Common myeloid progenitor, CD34-positive (primary cell): ENCODE data around the gene GP1BB.
A peak's percentile ranks its signal among the peaks of the same experiment; 100 is the strongest.
"Not testable (repeated sequence)": the region's sequence is repeated elsewhere in the genome, so short reads cannot be mapped to it uniquely, and the experiment has no call there.

Source experiments
- CTCF ChIA-PET: fragments of 350-600 bp; sonication (Branson Sonifier 250); formaldehyde crosslinking; loops from one replicate; lab custom pipeline; 2021; ENCODE audit warnings: antibody characterized with exemption; lab: Charles Lee
- POLR2A ChIA-PET: fragments of 350-600 bp; sonication (Branson Sonifier 250); formaldehyde crosslinking; loops from one replicate; lab custom pipeline; 2021; ENCODE audit warnings: antibody characterized with exemption; lab: Charles Lee
- DNase-seq, 3 donors: peaks; one replicate each; pipeline versions ENCODE4 v3.0.0 to v3.0.0-alpha.2; 2013
- H3K27ac ChIP-seq, 2 experiments: 1 replicate in 1 of 2; 2 replicates in 1 of 2; pipeline ENCODE4 v1.7.0; 2013; ENCODE audit warnings: inconsistent platforms in 2 of 2, low read length in 2 of 2, mild to moderate bottlenecking in 2 of 2, low read depth in 1 of 2, moderate library complexity in 1 of 2; ENCODE audit not compliant: severe bottlenecking in 2 of 2, insufficient read depth in 1 of 2, poor library complexity in 1 of 2
- H3K27me3 ChIP-seq, 5 experiments: replicated peaks in 2 of 5; 1 replicate in 3 of 5; 2 replicates in 2 of 5; pipeline versions ENCODE4 v1.6.1 to v1.7.0; 2013; ENCODE audit warnings: low read length in 4 of 5, mild to moderate bottlenecking in 2 of 5, moderate library complexity in 2 of 5, inconsistent platforms in 1 of 5; ENCODE audit not compliant: insufficient read depth in 5 of 5, control insufficient read depth in 4 of 5
- H3K36me3 ChIP-seq, 4 experiments: 1 replicate in 2 of 4; 2 replicates in 2 of 4; pipeline versions ENCODE4 v1.6.1 to v1.7.0; 2013; ENCODE audit warnings: low read length in 3 of 4, control low read depth in 1 of 4, mild to moderate bottlenecking in 1 of 4; ENCODE audit not compliant: control insufficient read depth in 4 of 4, insufficient read depth in 4 of 4
- H3K4me1 ChIP-seq, 4 experiments: 1 replicate in 3 of 4; 2 replicates in 1 of 4; pipeline versions ENCODE4 v1.6.1 to v1.7.1; 2013; ENCODE audit warnings: low read length in 3 of 4, mild to moderate bottlenecking in 3 of 4, control low read depth in 1 of 4, inconsistent platforms in 1 of 4, moderate library complexity in 1 of 4; ENCODE audit not compliant: control insufficient read depth in 4 of 4, insufficient read depth in 4 of 4; ENCODE audit errors: control extremely low read depth in 1 of 4
- H3K4me3 ChIP-seq, 7 experiments: 1 replicate in 4 of 7; 2 replicates in 3 of 7; pipeline versions ENCODE4 v1.5.1 to v1.7.0; 2013; ENCODE audit warnings: mild to moderate bottlenecking in 7 of 7, low read length in 6 of 7, moderate library complexity in 6 of 7, inconsistent platforms in 2 of 7, low read depth in 2 of 7, control low read depth in 1 of 7; ENCODE audit not compliant: insufficient read depth in 4 of 7, control insufficient read depth in 1 of 7; ENCODE audit errors: extremely low read depth in 1 of 7
- H3K9me3 ChIP-seq, 5 experiments: 1 replicate in 4 of 5; 2 replicates in 1 of 5; pipeline versions ENCODE4 v1.6.1 to v1.7.1; 2013; ENCODE audit warnings: low read length in 4 of 5, mild to moderate bottlenecking in 2 of 5, inconsistent platforms in 1 of 5, low read depth in 1 of 5, moderate library complexity in 1 of 5; ENCODE audit not compliant: control insufficient read depth in 4 of 5, insufficient read depth in 2 of 5; ENCODE audit errors: control extremely low read depth in 1 of 5
- WGBS: methylation state at CpG from one replicate; pipeline ENCODE4 v1.1.5; 2013; ENCODE audit not compliant: insufficient coverage; 5-methylcytosine and 5-hydroxymethylcytosine counted together

Gene GP1BB

GRCh38 chr22:19726064-19726788, 2.9 kb downstream of the GP1BB start:
- 93% methylated on average over 83 of the region's 96 CpGs for WGBS
- H3K9me3 ChIP-seq, CTCF ChIA-PET, H3K36me3 ChIP-seq, H3K4me3 ChIP-seq, DNase-seq, H3K27ac ChIP-seq, POLR2A ChIA-PET: not testable (repeated sequence)
- H3K27me3 ChIP-seq, result peaks cover 0 to 14% (median 4%) of the 10 kb centered on the region in 5 experiments
- H3K4me1 ChIP-seq, result peaks cover 0 to 42% (median 33%) of the 10 kb centered on the region in 4 experiments

- POLR2A ChIA-PET, result no interaction called here
- WGBS, result 85% methylated on average over 53 of the region's 61 CpGs
Observed at GRCh38 chr22:19727310-19728150, 4.2 kb downstream of the GP1BB start.

GRCh38 chr22:19728271-19728670, 4.9 kb downstream of the GP1BB start:
- no peak for DNase-seq
- peaks cover 0 to 28% (median 23%) of the 10 kb centered on the region in 4 experiments for H3K4me1 ChIP-seq
- H3K27ac ChIP-seq, result no peak overlapping the region
- no peaks in the 10 kb centered on the region for H3K9me3 ChIP-seq
- peaks cover 0 to 14% (median 0%) of the 10 kb centered on the region in 5 experiments for H3K27me3 ChIP-seq
- POLR2A ChIA-PET, result no interaction called here
- H3K4me3 ChIP-seq, result no peak overlapping the region
- H3K36me3 ChIP-seq, result no peaks in the 10 kb centered on the region
- CTCF ChIA-PET, result interaction anchor here (6.4 kb wide), 1 partner anchor 184 kb away, joined by 86 read pairs; no protein-coding TSS in a partner anchor
- 92% methylated on average over 4 of the region's 6 CpGs for WGBS

More at GRCh38 chr22:19727310-19728150, 4.2 kb downstream of the GP1BB start:
- H3K4me3 ChIP-seq, result no peak overlapping the region
- peaks cover 0 to 14% (median 2%) of the 10 kb centered on the region in 5 experiments for H3K27me3 ChIP-seq
- no peak for DNase-seq
- CTCF ChIA-PET, result no interaction called here
- no peaks in the 10 kb centered on the region for H3K36me3 ChIP-seq
- no peaks in the 10 kb centered on the region for H3K9me3 ChIP-seq
- no peak overlapping the region for H3K27ac ChIP-seq
- peaks cover 0 to 35% (median 30%) of the 10 kb centered on the region in 4 experiments for H3K4me1 ChIP-seq

GRCh38 chr22:19728836-19729235, 5.5 kb downstream of the GP1BB start:
- Histone ChIP-seq H3K4me3 (no peak overlapping the region), H3K36me3 (no peaks in the 10 kb centered on the region), H3K4me1 (peaks cover 0 to 22% (median 17%) of the 10 kb centered on the region in 4 experiments), H3K27ac (no peak overlapping the region), H3K9me3 (no peaks in the 10 kb centered on the region), H3K27me3 (peaks cover 0 to 14% (median 0%) of the 10 kb centered on the region in 5 experiments)
- WGBS, result 82% methylated on average over 9 of the region's 10 CpGs
- CTCF ChIA-PET, result interaction anchor here (2.1 to 6.4 kb wide), 4 partner anchors 27 to 184 kb away, joined by 6 to 86 read pairs (median 8); no protein-coding TSS in a partner anchor
- POLR2A ChIA-PET, result no interaction called here
- no peak for DNase-seq

- DNase-seq, result no peak
- Histone ChIP-seq H3K27ac (no peak overlapping the region), H3K9me3 (no peaks in the 10 kb centered on the region), H3K4me1 (peaks cover 0 to 16% (median 10%) of the 10 kb centered on the region in 4 experiments), H3K4me3 (no peak overlapping the region), H3K27me3 (peaks cover 0 to 10% (median 0%) of the 10 kb centered on the region in 5 experiments), H3K36me3 (no peaks in the 10 kb centered on the region)
- WGBS, result 94% methylated on average over 9 of the region's 9 CpGs
- ChIA-PET CTCF (interaction anchor here (1.2 to 6.4 kb wide), 12 partner anchors 12 to 225 kb away, joined by 5 to 86 read pairs (median 8); no protein-coding TSS in a partner anchor), POLR2A (no interaction called here)
Observed at GRCh38 chr22:19729507-19729906, 6.2 kb downstream of the GP1BB start.

- peaks cover 0 to 6% (median 0%) of the 10 kb centered on the region in 5 experiments for H3K27me3 ChIP-seq
- CTCF ChIA-PET, result interaction anchor here (0.7 to 6.4 kb wide), 38 partner anchors 10 to 225 kb away, joined by 3 to 86 read pairs (median 5); no protein-coding TSS in a partner anchor
- peaks cover 0 to 11% (median 8%) of the 10 kb centered on the region in 4 experiments for H3K4me1 ChIP-seq
- WGBS, result 90% methylated on average over 7 of the region's 8 CpGs
- H3K9me3 ChIP-seq, result no peaks in the 10 kb centered on the region
- H3K36me3 ChIP-seq, result no peaks in the 10 kb centered on the region
- peak overlapping the region in 1 of 7 experiments; percentile 59 for H3K4me3 ChIP-seq
- DNase-seq, result no peak
- H3K27ac ChIP-seq, result no peak overlapping the region
- POLR2A ChIA-PET, result interaction anchor here (0.7 to 0.9 kb wide), 2 partner anchors 173 to 212 kb away, joined by 3 read pairs; partner anchors contain the start of genes COMT and TXNRD2
Observed at GRCh38 chr22:19730198-19730597, 6.9 kb downstream of the GP1BB start.
